Measurements from ENCODE around the gene DAP.

DNA sequence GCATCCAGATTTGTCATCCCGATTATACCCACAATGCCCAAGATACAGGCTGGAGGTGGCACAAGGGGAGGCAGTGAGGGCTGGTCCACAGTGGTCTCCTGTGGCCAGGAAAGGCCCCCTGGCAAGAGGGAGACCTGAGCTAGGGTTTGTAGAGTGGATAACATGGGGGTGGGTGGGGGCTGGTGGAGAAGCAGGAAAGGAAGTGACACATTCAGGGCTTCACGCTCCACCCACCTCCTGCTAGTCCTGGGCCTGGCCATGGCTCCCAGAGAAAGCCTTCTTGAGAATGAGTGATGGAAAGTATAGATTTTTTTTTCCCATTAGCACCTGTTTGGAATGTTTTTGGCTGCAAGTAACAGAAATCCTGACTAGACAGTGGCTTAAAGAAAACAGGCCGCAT is 115.9 kb downstream of the DAP start:
- no peak for TF ChIP-seq POLR2AphosphoS5 (IDR thresholded peaks at IDR 0.05; ENCODE audit: borderline replicate concordance, low read depth, low read length)
- TF ChIP-seq EZH2 (IDR thresholded peaks at IDR 0.05), result no peak
- no peak for TF ChIP-seq FOXP2 (optimal IDR thresholded peaks at IDR 0.05; ENCODE audit: control extremely low read depth, extremely low read length, insufficient read depth)
